GM12875 (cell line): ENCODE data around the gene METTL22.

Source experiments
- H3K4me3 ChIP-seq: one replicate; pipeline ENCODE4 v1.5.1; 2011; ENCODE audit warnings: low read depth, low read length, control low read depth
- CTCF ChIP-seq: IDR thresholded peaks from 2 replicates; pipeline ENCODE4 v1.5.1; 2011; ENCODE audit warnings: low read depth, mild to moderate bottlenecking, control low read depth, inconsistent platforms, low read length, moderate library complexity, borderline replicate concordance; ENCODE audit not compliant: insufficient read depth

The METTL22 gene

GRCh38 chr16:8577678-8578304, 43.7 kb upstream of the METTL22 start:
- no peak for TF ChIP-seq CTCF
- no peak overlapping the region for H3K4me3 ChIP-seq

- H3K4me3 ChIP-seq, result no peak overlapping the region
- TF ChIP-seq CTCF, result no peak
Measured at GRCh38 chr16:8579559-8579958, 41.9 kb upstream of the METTL22 start.

- H3K4me3 ChIP-seq, result no peak overlapping the region
- TF ChIP-seq CTCF, result no peak
Measured at GRCh38 chr16:8581831-8582580, 39.5 kb upstream of the METTL22 start.

GRCh38 chr16:8583199-8583598, 38.3 kb upstream of the METTL22 start:
- no peak for TF ChIP-seq CTCF
- H3K4me3 ChIP-seq, result no peak overlapping the region

- TF ChIP-seq CTCF, result no peak
- no peak overlapping the region for H3K4me3 ChIP-seq
Measured at GRCh38 chr16:8583732-8584131, 37.8 kb upstream of the METTL22 start.

GRCh38 chr16:8585041-8585440, 36.5 kb upstream of the METTL22 start:
- no peak overlapping the region for H3K4me3 ChIP-seq
- TF ChIP-seq CTCF, result no peak

GRCh38 chr16:8585857-8586256, 35.6 kb upstream of the METTL22 start:
- H3K4me3 ChIP-seq, result no peak overlapping the region
- no peak for TF ChIP-seq CTCF
